HepG2 (cell line): ENCODE results near the gene ZSCAN21. TPM values are rescaled to one million over a fixed set of nuclear protein-coding genes. Genes with fewer than 3 reads are reported as not detected.

Experiments used
- CREM ChIP-seq, 2 experiments: sonication (generic) in 1 of 2; formaldehyde crosslinking in 1 of 2; IDR thresholded peaks; 2 replicates each; pipeline versions ENCODE4 v1.4.0 to v1.6.1; 2016 to 2020; ENCODE audit warnings: antibody characterized with exemption in 1 of 2, mild to moderate bottlenecking in 1 of 2, missing genetic modification reagents in 1 of 2
- ETV5 ChIP-seq: IDR thresholded peaks from 2 replicates; pipeline ENCODE4 v1.6.1; 2018; ENCODE audit warnings: missing biosample characterization, missing genetic modification reagents, inconsistent platforms, borderline replicate concordance
- KLF15 ChIP-seq: sonication (generic); formaldehyde crosslinking; IDR thresholded peaks from 2 replicates; pipeline ENCODE4 v1.8.1; 2023; ENCODE audit warnings: borderline replicate concordance, mild to moderate bottlenecking, inconsistent platforms, missing genetic modification reagents, mixed read lengths
- KLF16 ChIP-seq, 2 experiments: sonication (generic) in 1 of 2; formaldehyde crosslinking in 1 of 2; IDR thresholded peaks; 2 replicates each; pipeline versions ENCODE4 v1.6.1 to v1.8.0; 2016 to 2023; ENCODE audit warnings: missing genetic modification reagents in 2 of 2, missing compliant biosample characterization in 1 of 2
- MAF1 ChIP-seq: sonication (generic); formaldehyde crosslinking; IDR thresholded peaks from 2 replicates; pipeline ENCODE4 v1.5.0; 2020; ENCODE audit warnings: missing genetic modification reagents, borderline replicate concordance
- MAFF ChIP-seq: IDR thresholded peaks from 2 replicates; pipeline ENCODE4 v1.6.1; 2011; ENCODE audit warnings: low read depth, low read length, improper control_type of control experiment
- MIER3 ChIP-seq: IDR thresholded peaks from 2 replicates; pipeline ENCODE4 v1.6.1; 2016; ENCODE audit warnings: missing compliant biosample characterization, borderline replicate concordance
- MIXL1 ChIP-seq: IDR thresholded peaks from 2 replicates; pipeline ENCODE4 v1.6.1; 2016
- NFKBIZ ChIP-seq: IDR thresholded peaks from 2 replicates; pipeline ENCODE4 v1.6.1; 2018; ENCODE audit warnings: missing genetic modification reagents, missing compliant biosample characterization
- NR2F2 ChIP-seq: IDR thresholded peaks from 2 replicates; pipeline ENCODE4 v1.6.1; 2012; ENCODE audit warnings: low read depth, inconsistent platforms, borderline replicate concordance
- NR2F6 ChIP-seq, 2 experiments: IDR thresholded peaks; 2 replicates each; pipeline ENCODE4 v1.6.1; 2016; ENCODE audit warnings: antibody characterized with exemption in 1 of 2, mild to moderate bottlenecking in 1 of 2
- RARA ChIP-seq: IDR thresholded peaks from 2 replicates; pipeline ENCODE4 v1.6.1; 2016; ENCODE audit warnings: missing genetic modification reagents, missing compliant biosample characterization
- SRY ChIP-seq: sonication (generic); formaldehyde crosslinking; IDR thresholded peaks from 2 replicates; pipeline ENCODE4 v1.8.0; 2022; ENCODE audit warnings: mild to moderate bottlenecking, missing genetic modification reagents
- TCF7 ChIP-seq: sonication (generic); IDR thresholded peaks from 2 replicates; pipeline ENCODE4 v1.6.1; 2016; ENCODE audit warnings: antibody characterized with exemption, low read depth
- ZBTB3 ChIP-seq: sonication (generic); formaldehyde crosslinking; IDR thresholded peaks from 2 replicates; pipeline ENCODE4 v1.4.0; 2020; ENCODE audit warnings: low read depth, mild to moderate bottlenecking, moderate library complexity, missing genetic modification reagents, borderline replicate concordance
- ZNF20 ChIP-seq: sonication (generic); formaldehyde crosslinking; IDR thresholded peaks from 2 replicates; pipeline ENCODE4 v1.4.0; 2020; ENCODE audit warnings: mild to moderate bottlenecking, moderate library complexity, missing genetic modification reagents
- ZNF451 ChIP-seq: sonication (generic); formaldehyde crosslinking; IDR thresholded peaks from 2 replicates; pipeline ENCODE4 v1.5.0; 2020; ENCODE audit warnings: mild to moderate bottlenecking, missing genetic modification reagents
- ZNF614 ChIP-seq: IDR thresholded peaks from 2 replicates; pipeline ENCODE4 v1.6.1; 2018; ENCODE audit warnings: missing biosample characterization, missing genetic modification reagents, inconsistent platforms, borderline replicate concordance
- ZNF652 ChIP-seq: IDR thresholded peaks from 2 replicates; pipeline ENCODE4 v1.6.1; 2016; ENCODE audit warnings: low read depth, borderline replicate concordance
- ZNF720 ChIP-seq: sonication (generic); formaldehyde crosslinking; IDR thresholded peaks from 2 replicates; pipeline ENCODE4 v1.4.0; 2020; ENCODE audit warnings: missing genetic modification reagents
- ZNF724P ChIP-seq: sonication (generic); formaldehyde crosslinking; IDR thresholded peaks from 2 replicates; pipeline ENCODE4 v1.8.0; 2022; ENCODE audit warnings: missing genetic modification reagents, borderline replicate concordance
- ZNF777 ChIP-seq: sonication (generic); formaldehyde crosslinking; IDR thresholded peaks from 2 replicates; pipeline ENCODE4 v1.4.0; 2020; ENCODE audit warnings: missing genetic modification reagents
- polyA plus RNA-seq, 8 experiments: library from polyadenylated mRNA; depleted of rRNA in 3 of 8; stranded (reverse) in 7 of 8; unstranded in 1 of 8; fragments of >200 nt; fragmentation: Illumina TruSeq in 4 of 8; extraction: Trizol in 4 of 8; gene quantifications; 2 replicates each; pipeline versions ENCODE4 v1.2.1 to v1.2.3, GENCODE V29; 2011 to 2016; ENCODE audit warnings: low read depth in 4 of 8, missing spikeins in 1 of 8, mixed read lengths in 1 of 8; ENCODE audit not compliant: insufficient read depth in 1 of 8
- total RNA-seq, 5 experiments: library from RNA; depleted of rRNA; stranded (reverse); fragments of >200 nt; fragmentation: Illumina TruSeq; extraction: Trizol; gene quantifications; 2 replicates each; pipeline ENCODE4 v1.2.3, GENCODE V29; 2016; ENCODE audit warnings: low read depth in 1 of 5
- TF ChIP-seq, protein P1 (sequence below): sonication (generic); formaldehyde crosslinking; IDR thresholded peaks from 2 replicates; pipeline ENCODE4 v1.4.0; 2020; ENCODE audit warnings: mild to moderate bottlenecking, missing genetic modification reagents, borderline replicate concordance
- TF ChIP-seq, protein P2 (sequence below): sonication (generic); formaldehyde crosslinking; conservative IDR thresholded peaks from 2 replicates; pipeline ENCODE4 v1.5.0; 2020; ENCODE audit warnings: missing genetic modification reagents

ZSCAN21 gene
- total and polyA plus RNA-seq, 2 of the 13 experiments (the other 11 are each of a cell fraction or from before 2014, with no cell fraction given): 7.0 to 10.0 TPM

DNA sequence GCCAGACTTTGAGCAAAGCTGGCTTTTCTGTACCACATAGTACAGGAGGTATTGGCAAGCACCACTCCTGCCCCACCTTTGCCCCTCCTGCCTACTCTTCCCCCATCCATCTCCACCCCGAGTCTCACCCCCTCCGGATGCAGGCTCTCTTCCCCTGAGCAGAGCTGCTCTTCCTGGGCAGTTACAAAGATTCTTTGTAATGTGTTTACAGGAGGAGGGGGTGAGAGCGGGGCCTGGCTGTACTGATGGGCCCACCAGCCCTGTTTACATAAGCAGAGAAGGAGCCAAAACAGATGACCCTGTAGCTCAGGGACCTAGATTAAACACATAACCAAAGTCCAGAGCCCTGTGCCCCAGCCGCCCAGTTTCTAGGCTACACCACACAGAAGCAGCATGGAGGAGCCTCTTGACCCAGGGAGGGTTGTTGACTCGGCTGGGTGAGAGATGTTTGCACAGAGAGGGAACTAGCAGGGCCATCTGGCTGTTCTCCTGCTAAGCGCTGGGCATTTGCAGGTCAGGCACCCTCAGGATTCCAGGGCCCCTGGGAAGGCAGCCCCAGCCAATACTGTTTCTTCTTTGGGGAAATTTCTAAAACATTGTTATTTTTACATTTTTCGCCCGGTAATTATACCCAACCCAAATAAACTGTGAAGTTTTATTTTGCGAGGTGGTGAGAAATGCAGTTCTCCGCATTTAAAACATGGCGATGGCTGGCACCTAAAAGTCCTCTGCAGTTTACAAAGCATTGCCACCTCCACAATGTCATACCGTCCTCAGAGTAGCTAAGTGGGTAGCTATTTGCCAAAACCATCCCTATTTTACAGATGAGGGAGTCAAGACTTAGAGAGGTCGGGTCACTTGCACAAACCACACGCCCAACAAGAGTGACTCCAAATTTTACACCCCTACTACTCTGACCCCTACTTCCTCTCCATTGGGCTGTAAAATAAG, 45.6 kb upstream of the ZSCAN21 start (continued):
- TF ChIP-seq, protein P1, sequence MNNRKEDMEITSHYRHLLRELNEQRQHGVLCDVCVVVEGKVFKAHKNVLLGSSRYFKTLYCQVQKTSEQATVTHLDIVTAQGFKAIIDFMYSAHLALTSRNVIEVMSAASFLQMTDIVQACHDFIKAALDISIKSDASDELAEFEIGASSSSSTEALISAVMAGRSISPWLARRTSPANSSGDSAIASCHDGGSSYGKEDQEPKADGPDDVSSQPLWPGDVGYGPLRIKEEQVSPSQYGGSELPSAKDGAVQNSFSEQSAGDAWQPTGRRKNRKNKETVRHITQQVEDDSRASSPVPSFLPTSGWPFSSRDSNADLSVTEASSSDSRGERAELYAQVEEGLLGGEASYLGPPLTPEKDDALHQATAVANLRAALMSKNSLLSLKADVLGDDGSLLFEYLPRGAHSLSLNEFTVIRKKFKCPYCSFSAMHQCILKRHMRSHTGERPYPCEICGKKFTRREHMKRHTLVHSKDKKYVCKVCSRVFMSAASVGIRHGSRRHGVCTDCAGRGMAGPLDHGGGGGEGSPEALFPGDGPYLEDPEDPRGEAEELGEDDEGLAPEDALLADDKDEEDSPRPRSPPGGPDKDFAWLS (CRISPR knock-in tag): no peak; the same call in 1 of the 2 replicates
- peak; percentile 93; the same call in 1 of the 2 replicates for TF ChIP-seq MIER3
- TF ChIP-seq TCF7: peak; percentile 73
- peak; percentile 33; the same call in 1 of the 2 replicates for TF ChIP-seq ZNF614 (CRISPR knock-in tag)
- TF ChIP-seq MAFF: no peak
- TF ChIP-seq KLF16 (CRISPR knock-in tag; IDR thresholded peaks at IDR 0.05): peak in 1 of 2 experiments; percentile 94; a peak in 2 of 4 replicates
- TF ChIP-seq RARA: peak; percentile 98
- peak; percentile 91 for TF ChIP-seq CREM (IDR thresholded peaks at IDR 0.05)
- no peak for TF ChIP-seq CREM (CRISPR knock-in tag; IDR thresholded peaks at IDR 0.05)
- TF ChIP-seq ZNF20: no peak
- peak; percentile 89 for TF ChIP-seq NFKBIZ (CRISPR knock-in tag)
- peak; percentile 48; the same call in 1 of the 2 replicates for TF ChIP-seq ZNF451
- TF ChIP-seq NR2F6 (IDR thresholded peaks at IDR 0.05): peak; percentile 97
- TF ChIP-seq NR2F6 (CRISPR knock-in tag; IDR thresholded peaks at IDR 0.05): peak; percentile 95
- no peak for TF ChIP-seq ZNF652 (CRISPR knock-in tag)
- peak; percentile 90 for TF ChIP-seq ZNF724P (CRISPR knock-in tag)
- TF ChIP-seq NR2F2: peak; percentile 96
- TF ChIP-seq SRY (CRISPR knock-in tag): no peak; the same call in 1 of the 2 replicates
- TF ChIP-seq ZNF777 (CRISPR knock-in tag): no peak
- TF ChIP-seq, protein P2, sequence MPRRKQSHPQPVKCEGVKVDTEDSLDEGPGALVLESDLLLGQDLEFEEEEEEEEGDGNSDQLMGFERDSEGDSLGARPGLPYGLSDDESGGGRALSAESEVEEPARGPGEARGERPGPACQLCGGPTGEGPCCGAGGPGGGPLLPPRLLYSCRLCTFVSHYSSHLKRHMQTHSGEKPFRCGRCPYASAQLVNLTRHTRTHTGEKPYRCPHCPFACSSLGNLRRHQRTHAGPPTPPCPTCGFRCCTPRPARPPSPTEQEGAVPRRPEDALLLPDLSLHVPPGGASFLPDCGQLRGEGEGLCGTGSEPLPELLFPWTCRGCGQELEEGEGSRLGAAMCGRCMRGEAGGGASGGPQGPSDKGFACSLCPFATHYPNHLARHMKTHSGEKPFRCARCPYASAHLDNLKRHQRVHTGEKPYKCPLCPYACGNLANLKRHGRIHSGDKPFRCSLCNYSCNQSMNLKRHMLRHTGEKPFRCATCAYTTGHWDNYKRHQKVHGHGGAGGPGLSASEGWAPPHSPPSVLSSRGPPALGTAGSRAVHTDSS: no peak
- peak; percentile 75; the same call in 1 of the 2 replicates for TF ChIP-seq ZBTB3 (CRISPR knock-in tag)
- peak; percentile 98 for TF ChIP-seq ETV5 (CRISPR knock-in tag)
- TF ChIP-seq MIXL1 (CRISPR knock-in tag): peak; percentile 80; the same call in 1 of the 2 replicates
- TF ChIP-seq MAF1: no peak
- no peak for TF ChIP-seq ZNF720
- no peak for TF ChIP-seq KLF15 (CRISPR knock-in tag)
